RWPE2 (cell line): ENCODE measurements around the gene PHOSPHO1.

Experiments used
- ATAC-seq: fragments of 200-7000 bp; cut with Tn5 transposase; 3 replicates; pipeline ENCODE4 v1.9.1; 2021; ENCODE audit warnings: low read depth
- DNase-seq: peaks from one replicate; pipeline ENCODE4 v3.0.0-alpha.2; 2020; ENCODE audit warnings: low spot score
- H3K27ac ChIP-seq: fragments of 450-650 bp; 2 replicates; pipeline ENCODE4 v1.5.1; 2017; ENCODE audit warnings: mild to moderate bottlenecking; ENCODE audit not compliant: poor library complexity, severe bottlenecking
- H3K27me3 ChIP-seq: fragments of 250-450 bp; sonication (Bioruptor Pico); 2 replicates; pipeline ENCODE4 v1.5.1; 2021; ENCODE audit warnings: mild to moderate bottlenecking, moderate library complexity; ENCODE audit not compliant: insufficient read depth, poor library complexity, severe bottlenecking
- H3K36me3 ChIP-seq: fragments of 250-450 bp; sonication (Bioruptor Pico); 2 replicates; pipeline ENCODE4 v1.5.1; 2020; ENCODE audit warnings: low read depth, mild to moderate bottlenecking, moderate library complexity
- H3K4me1 ChIP-seq: fragments of 250-450 bp; sonication (Bioruptor Pico); 2 replicates; pipeline ENCODE4 v1.5.1; 2021; ENCODE audit warnings: mild to moderate bottlenecking, moderate library complexity; ENCODE audit not compliant: insufficient read depth, poor library complexity, severe bottlenecking
- H3K4me3 ChIP-seq: fragments of 250-450 bp; sonication (Bioruptor Pico); 2 replicates; pipeline ENCODE4 v1.5.1; 2021; ENCODE audit warnings: mild to moderate bottlenecking, moderate library complexity; ENCODE audit not compliant: severe bottlenecking
- H3K9me3 ChIP-seq: fragments of 250-450 bp; sonication (Bioruptor Pico); 2 replicates; pipeline ENCODE4 v1.5.1; 2021; ENCODE audit warnings: mild to moderate bottlenecking, moderate library complexity; ENCODE audit not compliant: severe bottlenecking
- TF ChIP-seq, protein P1 (sequence below): fragments of 450-650 bp; IDR thresholded peaks from one replicate; pipeline ENCODE4 v1.5.1; 2017; ENCODE audit warnings: mild to moderate bottlenecking, moderate library complexity; ENCODE audit not compliant: poor library complexity, severe bottlenecking

Gene PHOSPHO1

GRCh38 chr17:49209061-49209571 lies 21.5 kb downstream of the PHOSPHO1 start:
- DNase-seq (no peak), ATAC-seq (no peak)
- no peaks in the 10 kb centered on the region for H3K9me3 ChIP-seq
- no peak overlapping the region for H3K27ac ChIP-seq
- H3K27me3 ChIP-seq = no peaks in the 10 kb centered on the region
- H3K4me3 ChIP-seq = no peak overlapping the region
- H3K36me3 ChIP-seq = no peaks in the 10 kb centered on the region
- TF ChIP-seq, protein P1, sequence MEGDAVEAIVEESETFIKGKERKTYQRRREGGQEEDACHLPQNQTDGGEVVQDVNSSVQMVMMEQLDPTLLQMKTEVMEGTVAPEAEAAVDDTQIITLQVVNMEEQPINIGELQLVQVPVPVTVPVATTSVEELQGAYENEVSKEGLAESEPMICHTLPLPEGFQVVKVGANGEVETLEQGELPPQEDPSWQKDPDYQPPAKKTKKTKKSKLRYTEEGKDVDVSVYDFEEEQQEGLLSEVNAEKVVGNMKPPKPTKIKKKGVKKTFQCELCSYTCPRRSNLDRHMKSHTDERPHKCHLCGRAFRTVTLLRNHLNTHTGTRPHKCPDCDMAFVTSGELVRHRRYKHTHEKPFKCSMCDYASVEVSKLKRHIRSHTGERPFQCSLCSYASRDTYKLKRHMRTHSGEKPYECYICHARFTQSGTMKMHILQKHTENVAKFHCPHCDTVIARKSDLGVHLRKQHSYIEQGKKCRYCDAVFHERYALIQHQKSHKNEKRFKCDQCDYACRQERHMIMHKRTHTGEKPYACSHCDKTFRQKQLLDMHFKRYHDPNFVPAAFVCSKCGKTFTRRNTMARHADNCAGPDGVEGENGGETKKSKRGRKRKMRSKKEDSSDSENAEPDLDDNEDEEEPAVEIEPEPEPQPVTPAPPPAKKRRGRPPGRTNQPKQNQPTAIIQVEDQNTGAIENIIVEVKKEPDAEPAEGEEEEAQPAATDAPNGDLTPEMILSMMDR = no peak
- no peaks in the 10 kb centered on the region for H3K4me1 ChIP-seq

- Histone ChIP-seq H3K36me3 (no peaks in the 10 kb centered on the region), H3K4me1 (no peaks in the 10 kb centered on the region), H3K27me3 (no peaks in the 10 kb centered on the region), H3K4me3 (no peak overlapping the region), H3K9me3 (no peaks in the 10 kb centered on the region), H3K27ac (no peak overlapping the region)
- TF ChIP-seq, protein P1 = no peak
- DNase-seq (no peak), ATAC-seq (no peak)
Measured at GRCh38 chr17:49204516-49204915, 26.1 kb downstream of the PHOSPHO1 start.

DNA sequence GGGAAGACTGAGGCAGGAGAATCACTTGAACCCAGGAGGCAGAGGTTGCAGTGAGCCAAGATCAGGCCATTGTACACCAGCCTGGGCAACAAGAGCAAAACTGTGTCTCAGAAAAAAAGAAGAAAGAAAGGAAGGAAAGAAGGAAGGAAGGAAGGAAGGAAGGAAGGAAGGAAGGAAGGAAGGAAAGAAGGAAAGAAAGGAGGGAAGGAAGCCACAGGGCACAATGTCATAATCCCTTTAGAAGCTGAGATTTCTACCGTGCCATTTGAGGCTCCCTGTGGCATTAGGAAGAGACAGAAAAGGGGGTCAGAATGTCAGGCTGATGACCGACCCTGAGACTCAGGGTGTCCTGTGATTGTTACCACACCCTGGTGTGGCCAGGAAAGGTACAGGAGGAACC lies 26.8 kb downstream of the PHOSPHO1 start:
- TF ChIP-seq, protein P1 = no peak
- no peak for ATAC-seq
- Histone ChIP-seq H3K27me3 (no peaks in the 10 kb centered on the region), H3K4me3 (no peak overlapping the region), H3K4me1 (no peaks in the 10 kb centered on the region), H3K27ac (no peak overlapping the region), H3K9me3 (no peaks in the 10 kb centered on the region), H3K36me3 (no peaks in the 10 kb centered on the region)
- DNase-seq = no peak

DNA sequence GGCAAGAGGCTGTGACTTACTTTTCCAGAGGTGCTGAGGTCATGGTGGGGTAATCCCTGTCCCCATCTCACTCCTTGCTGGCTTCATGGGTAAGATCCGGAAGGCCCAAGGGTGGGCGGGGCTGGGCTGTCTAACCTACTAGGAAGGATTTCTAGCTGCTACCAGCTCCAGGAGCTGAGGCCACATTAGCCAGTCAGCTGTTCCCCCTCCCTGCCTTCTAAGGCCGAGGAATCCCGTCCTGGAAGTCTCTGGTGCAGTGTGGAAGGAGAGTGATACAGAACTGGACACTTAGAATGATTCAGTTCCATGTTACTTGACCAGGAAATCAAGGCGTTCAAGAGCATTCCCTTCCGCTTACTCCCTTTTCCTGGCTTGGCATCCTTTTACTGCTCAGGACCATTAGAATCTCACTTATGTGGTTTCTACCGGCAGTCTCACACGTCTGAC lies 29.1 kb downstream of the PHOSPHO1 start:
- Histone ChIP-seq H3K36me3 (no peaks in the 10 kb centered on the region), H3K27ac (no peak overlapping the region), H3K4me3 (no peak overlapping the region), H3K9me3 (no peaks in the 10 kb centered on the region), H3K27me3 (no peaks in the 10 kb centered on the region), H3K4me1 (no peaks in the 10 kb centered on the region)
- no peak for DNase-seq
- ATAC-seq = no peak
- TF ChIP-seq, protein P1 = no peak

GRCh38 chr17:49200423-49201083 lies 30.0 kb downstream of the PHOSPHO1 start:
- Histone ChIP-seq H3K4me3 (no peak overlapping the region), H3K27me3 (no peaks in the 10 kb centered on the region), H3K4me1 (no peaks in the 10 kb centered on the region), H3K36me3 (no peaks in the 10 kb centered on the region), H3K9me3 (no peaks in the 10 kb centered on the region), H3K27ac (no peak overlapping the region)
- ATAC-seq (no peak), DNase-seq (no peak)
- TF ChIP-seq, protein P1 = no peak
